Ishikawa (cell line): Measurements from ENCODE around the gene DYRK3.
A peak's percentile ranks its signal among the peaks of the same experiment; 100 is the strongest.

Experiments used
- CEBPB ChIP-seq: IDR thresholded peaks from 2 replicates; pipeline ENCODE4 v1.6.1; 2012
- CREB1 ChIP-seq: IDR thresholded peaks from 2 replicates; pipeline ENCODE4 v1.6.1; 2012; ENCODE audit warnings: low read depth
- EGR1 ChIP-seq: IDR thresholded peaks from 2 replicates; pipeline ENCODE4 v1.6.1; 2012
- EP300 ChIP-seq: IDR thresholded peaks from 2 replicates; pipeline ENCODE4 v1.6.1; 2012; ENCODE audit warnings: borderline replicate concordance
- FOXM1 ChIP-seq: IDR thresholded peaks from 2 replicates; pipeline ENCODE4 v1.6.1; 2012; ENCODE audit warnings: low read depth, borderline replicate concordance
- MAX ChIP-seq: IDR thresholded peaks from 2 replicates; pipeline ENCODE4 v1.6.1; 2012
- NFIC ChIP-seq: IDR thresholded peaks from 2 replicates; pipeline ENCODE4 v1.6.1; 2012
- RAD21 ChIP-seq: IDR thresholded peaks from 2 replicates; pipeline ENCODE4 v1.6.1; 2012; ENCODE audit warnings: low read depth
- REST ChIP-seq: IDR thresholded peaks from 2 replicates; pipeline ENCODE4 v1.6.1; 2012; ENCODE audit warnings: low read depth, mild to moderate bottlenecking
- TAF1 ChIP-seq: IDR thresholded peaks from 2 replicates; pipeline ENCODE4 v1.6.1; 2012; ENCODE audit warnings: low read depth, mild to moderate bottlenecking
- TCF12 ChIP-seq: IDR thresholded peaks from 2 replicates; pipeline ENCODE4 v1.6.1; 2012; ENCODE audit warnings: low read depth
- TEAD4 ChIP-seq: IDR thresholded peaks from 2 replicates; pipeline ENCODE4 v1.6.1; 2012
- USF1 ChIP-seq: IDR thresholded peaks from 2 replicates; pipeline ENCODE4 v1.6.1; 2012
- YY1 ChIP-seq: IDR thresholded peaks from 2 replicates; pipeline ENCODE4 v1.6.1; 2012; ENCODE audit warnings: low read depth
- ZBTB7A ChIP-seq: IDR thresholded peaks from 2 replicates; pipeline ENCODE4 v1.6.1; 2012; ENCODE audit warnings: low read depth

DYRK3 gene

GRCh38 chr1:206691604-206692003 is 56.3 kb downstream of the DYRK3 start:
- no peak for TF ChIP-seq FOXM1
- no peak for TF ChIP-seq REST
- no peak for TF ChIP-seq EP300
- TF ChIP-seq USF1, result no peak
- TF ChIP-seq MAX, result no peak

GRCh38 chr1:206693029-206693428 is 57.7 kb downstream of the DYRK3 start:
- TF ChIP-seq MAX (no peak), USF1 (no peak), TAF1 (no peak), ZBTB7A (no peak), TEAD4 (no peak), REST (no peak), EGR1 (no peak), CREB1 (no peak), EP300 (no peak), YY1 (no peak), TCF12 (no peak), CEBPB (no peak), RAD21 (no peak), FOXM1 (no peak), NFIC (no peak)

- no peak for TF ChIP-seq CEBPB
- TF ChIP-seq TAF1, result no peak
- no peak for TF ChIP-seq RAD21
- TF ChIP-seq TCF12, result no peak
- no peak for TF ChIP-seq ZBTB7A
- TF ChIP-seq USF1, result no peak
- TF ChIP-seq NFIC, result no peak
- TF ChIP-seq EP300, result no peak
Measured at GRCh38 chr1:206693592-206693991, 58.3 kb downstream of the DYRK3 start.

GRCh38 chr1:206694171-206695124 is 59.1 kb downstream of the DYRK3 start:
- TF ChIP-seq TEAD4 (peak; percentile 99), CEBPB (no peak), MAX (peak; percentile 71), EGR1 (no peak), TCF12 (peak; percentile 70; the same call in 1 of the 2 replicates), CREB1 (no peak), RAD21 (peak; percentile 2; the same call in 1 of the 2 replicates), FOXM1 (no peak), ZBTB7A (peak; percentile 56; the same call in 1 of the 2 replicates), EP300 (no peak; the same call in 1 of the 2 replicates), REST (no peak), NFIC (no peak), USF1 (0 out of 2 replicates have a peak, but pooled peaks have one; percentile 7)
